Mesothelial cell of epicardium (in vitro differentiated cells): ENCODE measurements around the gene ONECUT2. TPM values are rescaled to one million over a fixed set of nuclear protein-coding genes. Genes with fewer than 3 reads are reported as not detected.
"Not testable (repeated sequence)": the region's sequence is repeated elsewhere in the genome, so short reads cannot be mapped to it uniquely, and the experiment has no call there.

ENCODE experiments used
- DNase-seq, 2 experiments: peaks; one replicate each; pipeline ENCODE4 v3.0.0; 2021; ENCODE audit warnings: low spot score in 2 of 2; ENCODE audit not compliant: unreplicated experiment in 2 of 2
- H3K27ac Mint-ChIP-seq: 2 replicates; pipeline ENCODE4 v1.8.0; 2021; ENCODE audit warnings: mixed read lengths
- H3K27me3 Mint-ChIP-seq: 2 replicates; pipeline ENCODE4 v1.8.0; 2021; ENCODE audit warnings: low read depth, mixed read lengths
- H3K36me3 Mint-ChIP-seq: 2 replicates; pipeline ENCODE4 v1.8.0; 2021; ENCODE audit warnings: mixed read lengths
- H3K4me1 Mint-ChIP-seq: 2 replicates; pipeline ENCODE4 v1.8.0; 2021; ENCODE audit warnings: mixed read lengths
- H3K4me3 Mint-ChIP-seq: 2 replicates; pipeline ENCODE4 v1.8.0; 2021; ENCODE audit warnings: mild to moderate bottlenecking, moderate library complexity, mixed read lengths
- H3K9me3 Mint-ChIP-seq: 2 replicates; pipeline ENCODE4 v1.8.0; 2021; ENCODE audit warnings: mixed read lengths
- total RNA-seq: library from RNA; stranded (reverse); gene quantifications from 3 replicates; pipeline ENCODE4 v1.2.1, GENCODE V29; 2021
- TF ChIP-seq, protein P1 (sequence below): fragments of 200-600 bp; sonication (generic); IDR thresholded peaks from one replicate; pipeline ENCODE4 v1.5.0; 2021; ENCODE audit warnings: antibody characterized with exemption; ENCODE audit not compliant: unreplicated experiment

The ONECUT2 gene
- total RNA-seq, 1 donor from 2014 or later, result 0.09 TPM

DNA sequence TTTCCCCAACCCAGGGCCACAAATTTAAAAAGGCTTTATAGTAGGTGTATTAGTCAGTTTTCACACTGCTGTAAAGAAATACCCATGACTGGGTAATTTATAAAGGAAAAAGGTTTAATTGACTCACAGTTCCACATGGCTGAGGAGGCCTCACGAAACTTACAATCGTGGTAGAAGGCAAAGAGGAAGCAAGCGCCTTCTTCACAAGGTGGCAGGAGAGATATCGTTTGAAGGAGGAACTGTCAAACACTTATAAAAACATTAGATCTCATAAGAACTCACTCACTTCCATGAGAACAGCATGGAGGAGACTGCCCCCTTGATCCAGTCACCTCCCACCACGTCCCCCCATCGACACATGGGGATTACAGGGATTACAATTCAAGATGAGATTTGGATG is 80.9 kb downstream of the ONECUT2 start:
- H3K4me3 Mint-ChIP-seq, result no peak overlapping the region

DNA sequence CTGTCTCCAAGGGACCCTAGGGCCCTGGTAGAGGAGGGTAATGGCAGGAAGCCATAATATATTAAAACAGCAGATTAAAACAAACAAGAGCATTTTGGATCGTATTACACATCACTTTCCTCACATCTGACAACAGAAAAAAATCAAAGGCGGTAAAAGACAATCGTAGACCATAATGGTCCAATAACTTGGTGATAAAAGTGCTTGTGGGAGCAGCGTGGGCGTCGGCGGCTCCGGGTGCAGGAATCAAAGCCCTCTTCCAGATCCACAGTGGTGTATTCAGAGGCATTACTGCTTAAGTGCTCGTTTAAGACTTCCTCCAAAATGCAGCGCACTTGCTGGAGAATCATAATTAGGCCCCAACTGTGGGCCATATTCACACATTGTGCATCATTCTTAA is 83.4 kb downstream of the ONECUT2 start:
- peaks cover 22% of the 10 kb centered on the region for H3K27me3 Mint-ChIP-seq
- TF ChIP-seq, protein P1, sequence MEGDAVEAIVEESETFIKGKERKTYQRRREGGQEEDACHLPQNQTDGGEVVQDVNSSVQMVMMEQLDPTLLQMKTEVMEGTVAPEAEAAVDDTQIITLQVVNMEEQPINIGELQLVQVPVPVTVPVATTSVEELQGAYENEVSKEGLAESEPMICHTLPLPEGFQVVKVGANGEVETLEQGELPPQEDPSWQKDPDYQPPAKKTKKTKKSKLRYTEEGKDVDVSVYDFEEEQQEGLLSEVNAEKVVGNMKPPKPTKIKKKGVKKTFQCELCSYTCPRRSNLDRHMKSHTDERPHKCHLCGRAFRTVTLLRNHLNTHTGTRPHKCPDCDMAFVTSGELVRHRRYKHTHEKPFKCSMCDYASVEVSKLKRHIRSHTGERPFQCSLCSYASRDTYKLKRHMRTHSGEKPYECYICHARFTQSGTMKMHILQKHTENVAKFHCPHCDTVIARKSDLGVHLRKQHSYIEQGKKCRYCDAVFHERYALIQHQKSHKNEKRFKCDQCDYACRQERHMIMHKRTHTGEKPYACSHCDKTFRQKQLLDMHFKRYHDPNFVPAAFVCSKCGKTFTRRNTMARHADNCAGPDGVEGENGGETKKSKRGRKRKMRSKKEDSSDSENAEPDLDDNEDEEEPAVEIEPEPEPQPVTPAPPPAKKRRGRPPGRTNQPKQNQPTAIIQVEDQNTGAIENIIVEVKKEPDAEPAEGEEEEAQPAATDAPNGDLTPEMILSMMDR, result no peak
- H3K4me1 Mint-ChIP-seq, result no peaks in the 10 kb centered on the region
- DNase-seq, result no peak
- no peak overlapping the region for H3K27ac Mint-ChIP-seq
- no peaks in the 10 kb centered on the region for H3K36me3 Mint-ChIP-seq
- no peak overlapping the region for H3K4me3 Mint-ChIP-seq
- H3K9me3 Mint-ChIP-seq, result no peaks in the 10 kb centered on the region

More for the DNA sequence above, 80.9 kb downstream of the ONECUT2 start:
- Mint-ChIP-seq H3K27ac (no peak overlapping the region), H3K36me3 (no peaks in the 10 kb centered on the region), H3K4me1 (no peaks in the 10 kb centered on the region), H3K9me3 (no peaks in the 10 kb centered on the region), H3K27me3 (peaks cover 29% of the 10 kb centered on the region)
- DNase-seq, result no peak
- TF ChIP-seq, protein P1, result no peak

DNA sequence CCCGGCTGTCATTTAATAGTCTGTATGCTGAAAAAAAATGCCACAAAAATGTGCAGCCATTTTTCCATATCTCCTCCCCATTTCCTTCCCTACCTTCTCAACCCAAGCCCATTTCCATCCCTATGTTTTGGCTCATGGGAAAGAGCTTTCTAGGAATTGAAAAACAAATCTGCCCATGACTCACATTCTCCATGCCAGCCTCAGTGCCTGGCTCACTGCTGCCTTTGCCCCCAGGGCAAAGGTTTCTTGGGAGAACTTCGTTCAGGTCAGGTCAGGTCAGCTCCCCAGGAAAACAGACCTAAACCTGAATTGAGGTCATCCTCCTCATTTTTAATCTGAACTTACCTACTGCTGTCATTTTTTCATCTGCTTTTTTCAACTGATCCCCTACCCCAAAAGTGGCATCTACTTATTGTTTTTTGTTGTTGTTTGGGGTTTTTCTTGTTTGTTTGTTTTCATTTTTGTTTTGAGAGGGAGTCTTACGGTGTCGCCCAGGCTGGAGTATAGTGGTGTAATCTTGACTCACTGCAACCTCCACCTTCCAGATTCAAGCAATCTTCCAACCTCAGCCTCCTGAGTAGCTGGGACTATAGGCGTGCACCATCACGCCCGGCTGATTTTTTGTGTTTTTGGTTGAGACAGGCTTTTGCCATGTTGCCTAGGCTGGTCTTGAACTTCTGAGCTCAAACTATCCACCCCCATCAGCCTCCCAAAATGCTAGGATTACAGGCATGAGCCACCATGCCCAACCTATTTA is 84.7 kb downstream of the ONECUT2 start:
- H3K4me3 Mint-ChIP-seq, result no peak overlapping the region
- H3K27me3 Mint-ChIP-seq, result peaks cover 26% of the 10 kb centered on the region
- no peak for DNase-seq
- H3K9me3 Mint-ChIP-seq, result no peaks in the 10 kb centered on the region
- H3K27ac Mint-ChIP-seq, result no peak overlapping the region
- TF ChIP-seq, protein P1, result no peak
- H3K4me1 Mint-ChIP-seq, result no peaks in the 10 kb centered on the region
- no peaks in the 10 kb centered on the region for H3K36me3 Mint-ChIP-seq

DNA sequence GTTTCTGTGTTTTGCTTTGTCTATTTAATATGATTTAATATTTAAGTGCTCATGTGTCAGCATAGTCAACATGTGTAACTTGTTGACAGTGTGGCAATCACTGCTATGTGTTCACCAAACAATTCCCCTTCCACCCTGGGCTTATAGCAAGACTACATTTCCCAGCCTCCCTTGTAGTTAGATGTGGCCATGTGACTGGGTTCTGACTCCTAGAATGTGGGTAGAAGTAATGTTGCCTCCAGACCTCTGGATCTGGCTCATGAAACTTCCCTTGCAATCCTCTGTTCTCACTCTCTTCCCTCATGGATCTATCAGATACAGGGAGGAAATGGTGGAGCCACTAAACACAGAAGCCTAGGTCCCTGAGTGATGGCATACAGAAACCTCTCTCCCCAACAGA is 87.2 kb downstream of the ONECUT2 start:
- peaks cover 23% of the 10 kb centered on the region for H3K27me3 Mint-ChIP-seq
- not testable (repeated sequence) for H3K4me1 Mint-ChIP-seq, H3K9me3 Mint-ChIP-seq, H3K4me3 Mint-ChIP-seq, DNase-seq, H3K27ac Mint-ChIP-seq, H3K36me3 Mint-ChIP-seq

DNA sequence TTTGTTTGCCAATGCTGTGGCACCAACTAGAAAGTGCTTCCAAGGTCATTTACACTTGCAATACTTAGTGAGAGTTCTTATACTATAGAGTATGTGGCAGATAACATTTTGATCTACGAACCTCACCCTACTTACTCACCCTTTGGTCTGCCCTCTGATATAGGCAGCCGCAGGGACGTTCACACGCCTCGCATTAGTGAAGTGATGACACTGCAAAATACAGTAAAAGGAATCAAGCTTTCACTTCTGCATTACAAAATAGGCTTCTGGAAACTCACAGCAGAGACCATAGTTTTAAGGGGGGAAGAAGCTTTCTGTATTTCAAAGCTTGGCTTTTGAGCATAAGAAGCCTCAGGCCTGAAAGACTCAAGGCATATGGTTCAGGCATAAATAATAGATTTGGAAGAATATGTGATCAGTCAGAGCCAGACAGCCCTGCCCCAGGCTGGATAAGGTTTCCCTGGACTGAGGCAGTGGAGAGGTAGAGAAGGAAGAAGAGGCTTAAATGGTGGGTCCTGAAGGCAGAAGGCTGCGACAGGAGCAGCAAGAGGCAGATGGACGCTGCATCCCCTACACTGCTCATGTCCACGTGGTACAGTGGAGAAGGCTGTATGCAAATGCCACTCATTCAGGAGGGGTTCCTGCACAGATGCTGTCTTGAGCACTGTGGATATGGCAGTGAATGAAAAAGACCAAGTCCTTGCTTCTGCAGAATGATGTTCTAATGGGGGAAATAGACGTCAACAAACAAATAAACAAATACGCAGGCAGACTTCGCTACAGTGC is 88.2 kb downstream of the ONECUT2 start:
- Mint-ChIP-seq H3K4me3 (no peak overlapping the region), H3K36me3 (no peaks in the 10 kb centered on the region), H3K9me3 (peaks cover 7% of the 10 kb centered on the region), H3K27ac (no peak overlapping the region), H3K27me3 (peaks cover 23% of the 10 kb centered on the region), H3K4me1 (no peaks in the 10 kb centered on the region)
- TF ChIP-seq, protein P1, result no peak
- no peak for DNase-seq
